ENCODE measurements around the gene ANXA9.

DNA sequence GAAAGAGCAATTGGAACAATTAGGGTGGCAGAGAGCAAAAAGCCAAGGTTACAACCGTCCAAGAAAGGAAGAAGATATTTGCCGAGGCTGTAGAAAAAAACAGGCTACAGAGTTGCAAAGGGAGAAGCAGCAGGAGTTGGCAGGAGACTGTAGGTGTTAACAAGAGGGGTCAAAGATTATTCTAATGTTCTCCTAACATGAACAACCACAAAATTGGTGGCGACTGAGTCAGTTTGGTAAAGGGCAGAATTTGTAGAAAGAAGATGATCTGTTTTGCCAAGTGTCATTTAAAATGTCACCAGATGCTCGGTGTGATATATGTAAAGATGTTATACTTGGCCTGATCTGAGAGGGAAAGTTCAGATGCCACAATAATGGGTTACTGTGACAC is 25.8 kb downstream of the ANXA9 start:
- TF ChIP-seq, protein P1, sequence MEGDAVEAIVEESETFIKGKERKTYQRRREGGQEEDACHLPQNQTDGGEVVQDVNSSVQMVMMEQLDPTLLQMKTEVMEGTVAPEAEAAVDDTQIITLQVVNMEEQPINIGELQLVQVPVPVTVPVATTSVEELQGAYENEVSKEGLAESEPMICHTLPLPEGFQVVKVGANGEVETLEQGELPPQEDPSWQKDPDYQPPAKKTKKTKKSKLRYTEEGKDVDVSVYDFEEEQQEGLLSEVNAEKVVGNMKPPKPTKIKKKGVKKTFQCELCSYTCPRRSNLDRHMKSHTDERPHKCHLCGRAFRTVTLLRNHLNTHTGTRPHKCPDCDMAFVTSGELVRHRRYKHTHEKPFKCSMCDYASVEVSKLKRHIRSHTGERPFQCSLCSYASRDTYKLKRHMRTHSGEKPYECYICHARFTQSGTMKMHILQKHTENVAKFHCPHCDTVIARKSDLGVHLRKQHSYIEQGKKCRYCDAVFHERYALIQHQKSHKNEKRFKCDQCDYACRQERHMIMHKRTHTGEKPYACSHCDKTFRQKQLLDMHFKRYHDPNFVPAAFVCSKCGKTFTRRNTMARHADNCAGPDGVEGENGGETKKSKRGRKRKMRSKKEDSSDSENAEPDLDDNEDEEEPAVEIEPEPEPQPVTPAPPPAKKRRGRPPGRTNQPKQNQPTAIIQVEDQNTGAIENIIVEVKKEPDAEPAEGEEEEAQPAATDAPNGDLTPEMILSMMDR (IDR thresholded peaks at IDR 0.05) = no peak
- TF ChIP-seq POLR2A (IDR thresholded peaks at IDR 0.05) = no peak
